Measurements from ENCODE around the gene UNCX. TPM values are rescaled to one million over a fixed set of nuclear protein-coding genes. Genes with fewer than 3 reads are reported as not detected.

Gene UNCX
- total RNA-seq, 1 experiment from 2014 or later, result not detected

DNA sequence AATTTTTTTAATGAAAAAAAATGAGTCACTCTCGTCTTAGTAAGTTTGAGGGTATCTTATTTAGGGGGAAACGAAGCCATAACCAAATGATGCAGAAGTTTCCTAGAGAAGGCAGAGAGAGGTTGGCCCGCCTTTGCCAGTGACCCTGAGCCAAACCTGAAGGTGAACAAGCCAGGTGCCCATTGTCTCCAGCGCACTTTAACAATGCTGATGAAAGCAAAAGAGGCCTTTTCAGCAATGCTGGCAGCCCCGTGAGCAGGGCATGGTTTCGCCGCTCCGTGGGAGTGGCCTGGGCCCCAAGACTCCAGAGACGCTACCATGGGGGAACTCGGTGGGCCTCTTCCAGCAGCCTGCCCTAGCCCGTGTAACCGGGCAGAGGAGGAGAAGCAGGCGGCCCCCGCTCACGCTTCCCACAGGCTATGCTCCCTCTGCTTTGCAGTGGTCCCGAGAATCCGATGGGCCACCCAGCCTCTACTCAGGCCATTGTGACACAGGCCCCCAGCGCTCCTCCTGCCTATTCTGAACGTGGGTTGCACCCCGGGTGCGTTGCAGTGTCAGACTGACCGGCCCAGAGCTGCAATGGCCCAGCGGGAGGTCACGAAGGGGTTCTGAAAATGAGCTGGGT lies 14.0 kb upstream of the UNCX start:
- no peak for DNase-seq (ENCODE audit: low read depth)

DNA sequence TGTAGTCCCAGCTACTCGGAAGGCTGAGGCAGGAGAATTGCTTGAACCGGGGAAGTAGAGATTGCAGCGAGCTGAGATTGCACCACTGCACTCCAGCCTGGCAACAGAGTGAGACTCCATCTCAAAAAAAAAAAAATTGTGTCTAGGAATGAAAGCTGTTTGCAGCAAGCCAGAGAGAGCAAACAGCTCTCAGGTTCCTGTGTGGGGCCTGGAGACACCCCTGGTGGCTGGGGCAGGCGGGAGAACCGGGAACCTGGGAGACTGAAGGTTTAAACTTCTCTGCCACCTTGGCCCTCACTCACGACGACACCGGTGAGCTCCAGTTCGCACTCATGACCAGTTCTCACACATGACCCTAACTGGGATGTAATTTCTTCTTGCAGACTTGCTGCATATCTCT lies 13.2 kb upstream of the UNCX start:
- no peak for DNase-seq (ENCODE audit: low read depth)

DNA sequence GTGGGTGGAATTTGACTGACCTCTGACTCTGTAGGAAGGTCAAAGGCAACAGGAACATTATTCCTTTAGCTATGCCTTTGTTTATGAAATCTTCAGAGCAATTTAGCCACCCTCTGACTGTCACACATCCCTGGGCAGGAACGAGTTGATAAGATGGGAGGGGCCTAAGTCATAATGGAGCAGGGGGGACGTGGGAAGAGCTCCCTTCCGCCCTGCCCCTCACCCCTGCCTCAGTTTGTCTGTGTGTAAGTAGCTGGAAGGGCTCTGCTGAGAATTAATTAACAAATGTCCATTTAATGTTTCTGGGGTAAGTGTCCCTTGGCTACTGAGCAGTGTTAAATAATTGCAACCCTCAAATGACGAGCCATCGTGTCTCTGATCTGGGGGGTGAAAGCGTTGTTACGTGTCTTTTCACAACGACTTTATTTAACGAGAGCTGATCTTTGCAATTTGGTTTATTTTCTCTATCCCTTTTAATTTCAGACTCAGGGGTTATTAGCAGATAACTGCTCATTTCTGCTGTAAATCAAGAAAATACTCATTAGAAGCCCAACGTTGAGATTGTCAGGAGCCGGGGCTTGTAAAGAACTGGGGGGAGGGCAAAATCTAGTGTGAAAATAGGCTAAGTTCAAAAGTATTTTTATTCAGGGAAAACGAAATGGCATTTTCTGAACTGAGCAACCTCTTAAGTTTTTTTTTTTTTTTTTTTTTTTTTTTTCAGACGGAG lies 12.5 kb upstream of the UNCX start:
- no peak for DNase-seq (ENCODE audit: low read depth)

DNA sequence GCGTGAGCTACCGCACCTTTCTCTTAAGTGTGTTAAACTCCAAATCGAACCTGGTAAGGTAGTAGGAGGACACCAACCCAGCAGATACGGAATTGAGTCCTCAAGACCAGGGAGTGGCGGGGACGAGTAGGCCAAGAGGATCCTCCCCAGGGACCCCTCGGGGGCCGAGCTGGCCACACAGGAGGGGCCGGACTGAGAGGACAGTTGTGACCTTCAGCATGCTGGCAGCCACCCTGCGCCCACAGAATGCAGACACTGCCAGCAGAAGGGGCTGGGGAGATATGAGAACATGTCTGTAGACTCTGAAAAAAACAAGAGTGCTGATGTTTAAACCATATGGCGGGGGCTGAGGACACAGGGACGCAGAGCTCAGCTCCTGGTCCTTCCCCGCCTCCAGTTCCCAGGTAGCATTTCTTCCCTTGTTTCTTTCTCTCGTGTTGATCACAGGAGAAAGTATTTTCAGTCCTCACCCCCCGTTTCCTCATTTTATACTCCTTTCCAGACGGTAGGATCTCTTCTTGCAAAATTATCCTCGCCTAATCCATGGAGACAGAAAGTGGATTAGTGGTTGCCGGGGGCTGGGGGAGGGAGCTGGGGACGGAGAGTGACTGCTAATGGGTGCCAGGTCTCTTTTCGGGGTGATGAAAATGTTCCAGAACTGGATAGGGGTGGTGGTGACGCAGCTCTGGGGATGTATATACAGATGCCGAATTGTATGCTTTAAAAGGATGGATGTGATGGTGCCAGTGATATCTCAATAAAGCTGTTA lies 11.5 kb upstream of the UNCX start:
- no peak for DNase-seq (ENCODE audit: low read depth)

DNA sequence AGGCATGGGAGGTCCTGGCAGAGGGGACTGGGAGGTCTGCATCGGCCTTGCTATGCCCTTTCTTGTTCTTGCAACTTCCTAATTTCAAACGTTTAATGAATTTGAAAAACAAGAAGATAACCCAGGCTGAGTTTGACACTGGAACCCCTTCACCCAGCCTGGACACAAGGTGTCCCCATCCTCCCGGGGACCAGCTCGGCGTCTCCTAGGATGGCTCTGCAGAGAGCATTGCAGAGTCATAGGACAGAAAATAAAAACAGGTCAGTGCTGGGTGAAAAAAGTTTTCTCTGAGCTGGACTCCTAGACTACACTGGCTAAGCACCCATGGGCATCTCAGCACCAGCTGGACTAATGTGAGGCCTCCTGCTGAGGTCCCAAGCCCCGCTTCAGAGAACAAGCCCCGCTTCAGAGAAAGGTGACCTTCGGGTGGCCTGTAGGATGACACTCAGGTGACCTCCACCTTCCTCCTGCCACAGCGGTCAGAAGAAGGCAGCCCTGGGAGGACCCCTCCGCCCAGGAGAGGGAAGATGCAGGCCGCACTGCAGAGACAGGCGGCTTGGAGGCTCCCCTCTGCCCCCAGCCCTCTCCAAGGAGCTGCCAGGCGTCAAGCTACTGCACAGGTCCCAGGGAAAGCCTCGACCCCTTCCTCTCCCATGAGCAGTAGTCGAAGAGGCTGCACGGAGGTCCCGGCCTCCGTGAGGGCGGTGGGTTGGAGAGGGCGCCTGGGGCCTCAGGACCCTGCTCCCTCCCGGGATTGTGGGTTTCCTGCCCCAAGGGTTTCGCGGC lies 9.3 kb upstream of the UNCX start:
- no peak for DNase-seq (ENCODE audit: low read depth)

DNA sequence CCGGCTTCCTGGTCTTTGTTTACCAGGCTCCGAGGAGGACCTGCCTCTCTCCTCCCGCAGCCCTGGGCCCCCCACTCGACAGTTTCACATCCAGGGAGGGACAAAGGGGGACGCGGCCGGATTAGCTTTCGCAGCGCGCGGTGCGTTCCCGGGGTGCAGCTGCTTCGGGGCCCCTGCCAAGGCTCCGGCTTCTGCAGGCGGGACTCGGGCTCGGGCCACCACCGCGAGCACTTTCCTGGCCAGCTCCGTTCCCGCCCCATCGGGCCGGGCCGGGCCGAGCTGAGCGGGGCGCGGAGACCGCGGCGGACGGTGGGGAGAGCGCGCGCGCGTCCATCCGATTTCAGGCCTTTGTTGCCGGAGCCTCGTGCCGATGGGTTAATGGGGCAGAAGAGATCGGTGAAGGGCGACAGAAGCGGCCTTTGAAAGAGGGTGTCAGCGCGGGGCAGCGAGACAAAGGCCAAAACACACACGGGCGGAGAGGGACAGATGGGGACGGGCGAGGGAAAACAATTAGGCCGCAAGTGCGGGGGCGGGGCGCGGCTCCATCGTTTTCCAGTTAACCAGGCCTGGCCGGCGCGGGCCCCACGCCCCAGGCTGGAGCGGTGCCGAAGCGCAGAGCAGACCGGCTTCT lies 8.5 kb upstream of the UNCX start:
- no peak for DNase-seq (ENCODE audit: low read depth)

DNA sequence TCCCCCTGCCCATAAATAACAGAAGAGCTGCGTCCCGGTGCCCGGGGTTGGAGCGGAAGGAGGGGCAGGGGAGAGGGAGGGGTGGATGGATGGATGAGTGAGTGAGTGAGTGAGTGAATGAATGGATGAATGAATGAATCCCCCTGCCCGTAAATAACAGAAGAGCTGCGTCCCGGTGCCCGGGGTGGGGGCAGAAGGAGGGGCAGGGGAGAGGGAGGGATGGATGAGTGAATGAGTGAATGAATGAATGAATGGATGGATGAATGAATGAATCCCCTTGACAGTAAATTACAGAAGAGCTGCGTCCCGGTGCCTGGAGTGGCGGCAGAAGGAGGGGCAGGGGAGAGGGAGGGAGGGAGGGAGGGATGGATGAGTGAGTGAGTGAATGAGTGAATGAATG lies 7.6 kb upstream of the UNCX start:
- DNase-seq (ENCODE audit: low read depth), result no peak

DNA sequence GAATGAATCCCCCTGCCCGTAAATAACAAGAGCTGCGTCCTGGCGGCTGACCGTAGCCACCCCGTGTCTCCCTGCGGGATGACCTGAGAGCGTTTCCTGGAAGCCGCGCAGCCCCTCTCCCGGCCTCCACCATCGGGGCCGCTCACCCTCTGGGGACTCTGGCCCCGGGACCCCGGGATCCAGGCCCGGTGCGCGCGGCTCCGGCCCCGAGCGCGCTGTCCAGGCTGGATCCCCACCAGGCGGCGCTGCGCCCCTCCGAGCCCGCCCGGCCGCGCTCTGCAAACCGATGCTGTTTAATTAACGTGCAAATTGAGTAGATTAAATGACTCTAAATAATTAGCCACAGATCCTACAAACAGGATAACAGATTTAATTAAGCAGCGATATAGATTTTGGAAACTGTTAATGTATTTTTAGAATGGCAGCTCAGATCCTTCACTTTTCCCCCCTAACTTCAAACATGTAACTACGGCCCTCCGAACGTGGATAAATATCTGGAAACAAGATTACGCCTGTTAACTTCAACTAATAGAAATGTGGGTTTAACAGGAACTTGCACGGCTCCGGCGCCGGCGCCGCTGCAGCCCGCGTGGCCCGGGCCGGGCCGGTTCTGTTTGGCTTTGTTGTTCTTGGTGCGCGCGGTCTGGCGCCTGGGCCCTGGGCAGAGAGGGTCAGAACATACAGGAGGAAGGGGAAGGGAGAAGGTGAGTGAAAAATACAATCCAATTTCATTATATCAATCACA lies 7.1 kb upstream of the UNCX start:
- DNase-seq (ENCODE audit: low read depth), result no peak

DNA sequence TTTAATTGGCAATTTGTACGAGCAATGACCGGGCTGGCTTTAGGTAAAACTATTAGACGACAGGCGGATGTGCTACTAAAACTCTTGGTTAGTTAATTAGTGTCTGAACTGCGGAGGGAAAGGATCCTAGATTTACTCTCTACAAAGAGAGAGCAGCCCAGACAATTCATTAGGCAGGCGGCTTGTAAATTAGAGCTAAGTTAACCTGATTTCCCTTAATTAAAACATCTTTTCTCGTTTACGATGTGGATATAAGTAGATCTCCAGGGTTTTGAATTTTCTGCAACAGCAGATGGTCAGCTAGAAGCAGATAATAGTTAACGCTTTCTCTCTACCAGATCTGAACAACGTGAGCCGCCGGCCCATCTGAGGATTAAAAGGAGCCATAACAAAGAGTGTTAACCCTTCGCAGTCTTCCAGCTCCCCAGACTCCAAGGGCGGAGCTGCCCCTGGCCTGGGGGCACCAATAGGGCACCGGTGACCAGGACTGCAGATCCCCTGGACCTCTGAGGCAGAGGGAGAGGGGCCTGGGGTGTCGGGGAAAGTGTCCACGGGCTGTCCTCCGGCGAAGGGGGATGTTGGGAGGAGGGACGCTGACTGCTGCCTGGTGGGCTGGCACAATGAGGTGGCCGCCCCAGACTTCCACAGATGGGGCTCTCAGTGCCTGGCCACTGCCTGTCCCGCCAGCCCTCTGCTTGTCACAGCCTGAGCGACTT lies 6.3 kb upstream of the UNCX start:
- DNase-seq (ENCODE audit: low read depth), result no peak

DNA sequence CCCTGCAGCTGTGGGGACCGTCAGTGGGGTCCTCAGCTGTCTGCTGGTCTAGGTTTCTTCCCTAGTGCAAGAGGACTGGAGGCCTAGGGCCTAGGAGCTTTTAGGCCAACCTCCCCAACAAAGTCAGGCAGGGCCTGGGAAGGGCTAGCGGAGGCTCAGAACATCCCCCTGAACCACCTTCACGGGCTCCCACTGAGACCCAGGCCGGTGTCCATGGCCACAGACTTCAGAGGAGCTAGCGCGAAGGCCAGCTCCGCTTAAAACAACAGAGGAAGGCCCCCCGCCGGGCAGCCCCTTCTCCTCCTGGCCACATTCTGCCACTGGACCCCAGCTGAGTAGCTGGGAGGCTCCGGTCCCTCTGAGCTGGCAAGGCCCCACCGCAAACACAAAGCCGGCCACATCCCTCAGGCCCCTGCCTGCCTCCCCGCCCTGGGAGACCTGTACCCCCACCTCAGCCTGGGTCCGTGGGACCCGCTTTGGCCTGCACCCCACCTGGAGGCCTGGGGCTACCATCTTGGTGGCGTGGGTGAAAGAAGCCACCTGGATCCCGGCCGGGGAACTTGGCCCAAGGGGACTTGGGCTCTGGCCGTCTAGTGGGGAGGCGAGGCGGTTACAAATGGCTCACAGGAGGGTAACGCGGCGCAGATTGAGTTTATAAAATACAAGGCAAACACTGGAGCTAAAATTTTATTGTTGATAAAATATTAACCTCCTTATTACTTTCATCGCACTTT lies 5.4 kb upstream of the UNCX start:
- DNase-seq (ENCODE audit: low read depth), result no peak

DNA sequence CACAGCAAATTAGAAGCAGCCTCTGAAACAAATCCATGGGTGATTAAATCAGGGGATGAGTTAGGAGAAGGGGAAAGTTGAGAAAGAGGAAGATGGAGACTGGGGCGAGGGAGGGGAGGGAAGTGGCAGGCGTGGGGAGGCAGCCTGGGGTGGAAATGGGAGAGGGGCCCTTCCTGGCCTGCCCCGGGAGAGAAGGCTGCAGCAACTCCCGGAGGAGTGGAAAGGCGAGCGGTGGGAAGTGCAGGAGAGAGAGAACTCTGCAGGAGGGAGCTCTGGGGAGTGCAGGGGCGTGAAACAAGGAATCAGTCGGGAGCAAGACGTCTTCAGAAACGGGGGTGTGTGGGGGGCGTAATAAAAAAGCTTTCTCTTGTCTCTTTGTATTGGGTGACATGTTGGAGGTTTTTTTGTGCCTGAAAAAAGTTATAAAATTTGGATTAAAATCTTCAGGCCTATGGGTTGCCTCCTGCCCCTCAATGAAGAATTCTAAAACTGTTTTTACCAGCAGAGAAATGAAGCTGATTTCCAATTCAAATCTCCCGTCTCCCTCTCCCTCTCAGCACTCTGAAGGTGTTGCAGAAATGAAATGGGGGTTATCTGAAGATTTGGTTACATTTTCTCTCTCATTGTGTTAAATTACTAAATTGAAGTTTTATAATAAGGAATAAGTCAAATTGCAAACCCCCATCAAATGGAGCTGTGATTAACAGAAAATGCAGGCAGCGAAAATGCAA lies 4.7 kb upstream of the UNCX start:
- no peak for DNase-seq (ENCODE audit: low read depth)

DNA sequence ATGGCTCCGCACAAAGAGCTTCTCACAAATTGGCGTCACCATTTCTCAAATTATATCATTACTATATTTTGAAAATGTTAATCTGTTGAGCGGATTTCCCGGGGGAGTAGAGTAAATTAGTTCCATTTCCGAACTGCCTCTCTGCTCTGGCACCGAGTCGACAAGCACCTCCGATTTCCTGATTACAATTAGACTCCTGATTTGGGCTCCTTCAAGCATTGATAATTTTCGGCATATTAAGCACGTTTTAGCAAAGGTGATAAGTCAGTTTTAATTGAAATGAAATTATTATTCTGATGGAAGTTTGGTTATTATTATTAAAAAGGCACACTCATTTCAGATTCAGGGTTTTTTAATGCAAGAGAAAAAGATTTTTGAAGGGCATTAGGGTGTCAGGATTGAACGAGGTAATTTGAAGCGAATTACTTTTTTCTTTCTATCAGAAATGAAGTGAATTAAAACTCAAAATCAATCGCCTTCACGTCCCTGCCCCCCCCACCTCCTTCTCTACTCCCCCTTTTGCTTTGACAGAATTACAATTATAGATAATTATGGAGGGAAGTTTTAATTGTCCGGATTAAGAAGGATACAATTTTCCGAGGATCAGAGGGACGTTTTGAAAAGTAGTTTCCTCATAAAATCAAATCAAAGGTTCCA lies 4.0 kb upstream of the UNCX start:
- no peak for DNase-seq (ENCODE audit: low read depth)

DNA sequence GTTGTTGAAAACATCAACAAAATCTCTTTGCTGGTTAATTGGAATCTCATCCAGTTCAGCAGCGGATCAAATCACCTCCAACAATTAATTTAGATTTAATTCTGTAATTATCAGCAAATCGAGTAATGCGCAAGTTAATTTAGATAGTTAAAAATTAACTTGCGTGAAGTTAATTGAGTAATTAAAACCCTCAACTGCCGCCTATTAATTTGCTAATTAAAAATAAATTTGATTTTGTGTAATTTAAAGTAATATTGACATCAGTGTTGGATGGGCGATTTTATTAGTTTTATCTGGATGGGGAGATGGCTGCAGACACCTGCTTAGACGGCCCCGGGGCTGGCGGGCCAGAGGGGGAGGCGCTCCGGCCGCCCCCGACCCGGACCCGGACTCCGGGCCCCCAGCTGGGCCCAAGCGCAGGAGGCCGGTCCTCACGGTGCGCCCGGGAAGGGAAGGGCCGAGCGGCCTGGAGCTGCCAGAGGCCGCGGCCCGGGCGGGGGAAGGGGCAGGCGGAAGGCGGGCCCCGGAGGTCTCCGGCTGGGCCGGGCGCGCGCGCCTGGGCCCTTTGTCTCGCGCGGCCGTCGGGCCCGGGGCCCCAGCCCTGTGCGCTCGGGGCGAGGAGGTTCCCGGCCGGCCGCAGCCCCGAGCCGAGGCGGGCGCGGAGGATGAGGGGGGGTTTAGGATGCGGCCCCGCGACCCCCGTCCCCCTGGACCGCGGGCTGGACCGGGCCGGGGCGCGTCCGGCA lies 3.3 kb upstream of the UNCX start:
- no peak for DNase-seq (ENCODE audit: low read depth)

DNA sequence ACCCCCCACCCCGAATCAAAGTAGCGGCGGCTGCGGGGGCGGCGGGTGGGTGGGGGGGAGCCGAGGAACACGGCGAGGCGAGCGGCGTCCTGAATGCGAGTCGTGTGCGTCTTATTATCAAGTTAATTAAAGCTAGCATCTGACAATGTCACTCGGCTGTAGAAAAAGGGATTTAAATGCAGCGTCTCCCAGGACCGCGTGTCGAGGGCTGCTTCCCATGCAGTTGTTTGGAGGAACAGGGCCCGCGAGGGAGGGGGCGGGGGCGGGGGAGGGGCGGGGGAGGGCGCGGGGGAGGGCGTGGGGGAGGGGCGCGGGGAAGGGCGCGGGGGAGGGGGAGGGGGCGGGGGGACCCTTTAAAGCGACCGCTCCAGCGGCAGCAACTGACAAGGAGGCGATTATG lies 2.7 kb upstream of the UNCX start:
- DNase-seq (ENCODE audit: low read depth), result no peak

DNA sequence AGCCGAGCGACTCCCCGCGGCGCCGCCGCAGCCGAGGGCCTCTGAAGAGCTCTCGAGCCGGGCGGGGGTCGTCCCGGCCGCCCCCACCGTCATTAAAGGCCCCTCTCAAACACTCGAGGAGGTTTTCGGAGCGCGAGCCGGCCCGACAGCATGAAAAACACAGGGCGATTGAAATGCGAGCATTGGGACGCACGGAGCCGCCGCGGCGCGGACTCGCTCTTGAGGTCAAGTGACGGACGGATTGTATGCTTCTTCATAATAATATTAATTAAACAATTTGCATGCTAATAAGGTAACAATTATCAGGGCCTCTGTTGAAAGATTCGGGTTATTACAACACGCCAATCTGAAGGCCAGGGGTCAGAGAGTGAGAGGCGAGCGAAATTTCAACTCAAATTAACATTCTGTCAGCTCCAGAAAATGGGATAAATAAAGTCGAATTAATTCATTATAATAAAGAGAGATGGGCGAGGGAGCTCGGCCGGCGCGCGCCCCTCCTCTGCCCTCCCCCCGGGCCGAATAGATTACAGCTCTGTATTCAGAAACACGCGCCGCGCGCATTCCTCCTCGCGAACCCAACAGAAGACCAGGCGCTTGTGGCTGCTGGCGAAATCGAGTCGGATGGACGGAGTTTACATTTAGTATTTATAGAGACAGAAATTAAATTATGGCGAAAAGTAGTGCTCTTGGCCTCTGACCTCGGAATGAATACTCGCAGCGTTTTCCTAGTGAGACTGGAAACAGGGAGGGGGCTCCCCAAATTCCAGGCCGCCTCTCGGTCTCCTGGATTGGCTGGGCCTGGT lies 2.1 kb upstream of the UNCX start:
- no peak for DNase-seq (ENCODE audit: low read depth)

DNA sequence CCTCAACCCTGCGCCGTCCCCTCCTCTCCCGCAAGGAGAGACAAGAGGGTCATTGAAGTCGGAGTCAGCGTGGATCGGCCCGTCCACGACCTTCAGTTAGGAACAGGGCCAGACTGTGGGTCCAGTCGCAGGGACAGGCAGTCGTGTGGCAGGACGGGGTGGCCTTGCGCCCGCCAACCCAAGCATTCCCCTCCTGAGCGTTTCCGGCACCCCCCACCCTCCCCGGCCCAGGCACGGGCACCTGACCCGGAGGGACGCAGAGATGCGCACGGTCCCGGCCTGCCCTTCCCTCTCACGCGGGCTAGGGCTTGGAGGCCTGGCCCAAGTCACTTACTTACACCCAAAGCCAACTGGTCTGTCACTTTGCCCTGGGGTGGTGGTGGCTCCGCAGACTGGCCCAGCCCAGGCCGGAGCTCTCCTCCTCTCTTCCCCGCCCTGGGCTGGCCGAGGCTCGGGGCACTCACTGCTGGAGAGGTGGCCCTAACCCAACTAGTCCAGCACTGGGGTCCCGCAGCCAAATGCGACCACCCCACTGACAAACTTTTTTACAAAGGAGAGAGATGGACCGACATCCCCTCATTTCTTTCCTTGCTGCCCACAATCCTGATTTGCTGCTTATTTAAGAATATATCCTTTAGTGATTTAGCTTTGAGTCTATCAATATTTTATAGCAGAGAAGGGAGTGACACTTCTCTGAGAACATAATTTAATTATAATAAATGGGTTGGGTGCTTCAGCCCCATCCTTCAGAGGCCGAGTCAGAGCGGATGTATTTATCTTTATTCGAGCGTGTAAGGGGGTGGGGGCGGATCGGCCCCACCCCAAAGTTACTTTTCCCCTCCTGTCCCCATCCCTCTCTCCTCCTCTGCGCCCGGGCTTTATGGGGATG lies 1.2 kb upstream of the UNCX start:
- no peak for DNase-seq (ENCODE audit: low read depth)

Data from M059J (cell line).